MG63 (cell line): Measurements from ENCODE around the gene GPR153. TPM values are rescaled to one million over a fixed set of nuclear protein-coding genes. Genes with fewer than 3 reads are reported as not detected.

Source experiments
- DNase-seq: peaks from one replicate; pipeline ENCODE4 v3.0.0-alpha.2; 2020
- H3K27me3 ChIP-seq: fragments of 250-450 bp; sonication (Bioruptor Pico); 2 replicates; pipeline ENCODE4 v1.5.1; 2020; ENCODE audit warnings: mild to moderate bottlenecking, moderate library complexity
- H3K36me3 ChIP-seq: fragments of 250-450 bp; sonication (Bioruptor Pico); 2 replicates; pipeline ENCODE4 v1.5.1; 2020; ENCODE audit warnings: mild to moderate bottlenecking, moderate library complexity
- H3K4me3 ChIP-seq: fragments of 250-450 bp; sonication (Bioruptor Pico); 2 replicates; pipeline ENCODE4 v1.5.1; 2020; ENCODE audit warnings: mild to moderate bottlenecking, moderate library complexity
- H3K9me3 ChIP-seq: fragments of 250-450 bp; sonication (Bioruptor Pico); 2 replicates; pipeline ENCODE4 v1.5.1; 2020; ENCODE audit warnings: mild to moderate bottlenecking, moderate library complexity
- total RNA-seq: library from RNA; depleted of rRNA; stranded (reverse); fragments of >200 nt; shearing (Covaris generic); gene quantifications from 2 replicates; pipeline ENCODE4 v1.2.3, GENCODE V29; 2014; ENCODE audit warnings: low replicate concordance; rRNA removed

GPR153 gene
- total RNA-seq, 1 experiment from 2014 or later = 6.3 TPM

DNA sequence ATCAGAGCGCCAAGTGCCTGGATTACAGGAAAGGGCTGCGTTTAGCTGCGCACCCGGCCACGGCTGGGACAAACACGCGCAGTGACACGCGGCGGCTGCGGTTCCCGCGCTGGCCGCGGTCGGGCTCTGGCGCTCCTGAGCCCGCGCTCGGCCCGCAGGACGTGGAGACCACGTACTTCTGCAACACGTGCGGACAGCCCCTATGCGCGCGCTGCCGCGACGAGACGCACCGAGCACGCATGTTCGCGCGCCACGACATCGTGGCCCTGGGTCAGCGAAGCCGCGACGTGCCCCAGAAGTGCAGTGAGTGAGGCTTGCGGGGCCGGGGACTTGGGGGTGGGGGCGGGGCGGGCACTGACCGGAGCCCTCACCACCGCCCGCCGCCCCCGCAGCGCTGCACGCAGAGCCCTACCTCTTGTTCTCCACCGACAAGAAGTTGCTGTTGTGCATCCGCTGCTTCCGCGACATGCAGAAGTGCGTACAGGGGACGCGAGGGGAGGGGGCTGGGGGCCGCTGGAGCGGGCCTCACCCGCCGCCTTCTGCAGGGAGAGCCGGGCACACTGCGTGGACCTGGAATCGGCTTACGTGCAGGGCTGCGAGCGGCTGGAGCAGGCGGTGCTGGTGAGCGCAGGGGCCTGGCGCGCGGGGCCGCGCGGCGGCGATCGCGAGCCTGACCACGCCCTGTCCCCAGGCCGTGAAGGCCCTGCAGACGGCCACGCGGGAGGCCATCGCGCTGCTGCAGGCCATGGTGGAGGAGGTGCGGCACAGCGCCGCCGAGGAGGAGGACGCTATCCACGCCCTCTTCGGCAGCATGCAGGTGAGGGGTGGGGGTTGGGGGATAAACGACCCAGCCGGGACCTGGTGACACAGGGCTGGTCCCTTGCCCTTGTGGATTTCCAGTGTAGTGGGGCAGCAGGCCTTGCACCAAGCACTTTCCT is 51.9 kb downstream of the GPR153 start:
- Histone ChIP-seq H3K4me3 (peak overlapping the region; percentile 76), H3K27me3 (no peaks in the 10 kb centered on the region), H3K9me3 (no peaks in the 10 kb centered on the region), H3K36me3 (peaks cover 31% of the 10 kb centered on the region)
- DNase-seq = peak; percentile 80

DNA sequence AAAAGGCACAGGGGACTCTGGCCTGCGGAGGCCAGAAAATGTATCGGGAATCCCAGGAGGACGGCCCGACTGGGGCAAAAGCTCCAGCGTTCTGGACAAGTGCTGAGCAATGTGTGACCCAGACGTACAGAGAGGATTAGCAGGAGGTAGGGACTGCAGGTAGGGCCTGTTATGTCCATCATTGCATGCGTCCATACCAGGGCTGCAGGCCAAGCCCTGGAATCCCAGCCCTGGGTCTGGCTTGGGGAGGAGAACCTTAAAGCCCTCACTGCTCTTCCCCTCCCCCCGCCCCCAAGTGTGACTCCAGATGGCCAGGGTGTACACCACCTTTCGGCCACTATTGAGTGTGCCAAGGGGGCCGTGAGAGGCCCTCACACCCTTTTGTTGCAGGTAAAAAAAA is 53.0 kb downstream of the GPR153 start:
- Histone ChIP-seq H3K36me3 (peaks cover 29% of the 10 kb centered on the region), H3K9me3 (no peaks in the 10 kb centered on the region), H3K4me3 (peak overlapping the region; percentile 76), H3K27me3 (no peaks in the 10 kb centered on the region)
- DNase-seq = no peak

DNA sequence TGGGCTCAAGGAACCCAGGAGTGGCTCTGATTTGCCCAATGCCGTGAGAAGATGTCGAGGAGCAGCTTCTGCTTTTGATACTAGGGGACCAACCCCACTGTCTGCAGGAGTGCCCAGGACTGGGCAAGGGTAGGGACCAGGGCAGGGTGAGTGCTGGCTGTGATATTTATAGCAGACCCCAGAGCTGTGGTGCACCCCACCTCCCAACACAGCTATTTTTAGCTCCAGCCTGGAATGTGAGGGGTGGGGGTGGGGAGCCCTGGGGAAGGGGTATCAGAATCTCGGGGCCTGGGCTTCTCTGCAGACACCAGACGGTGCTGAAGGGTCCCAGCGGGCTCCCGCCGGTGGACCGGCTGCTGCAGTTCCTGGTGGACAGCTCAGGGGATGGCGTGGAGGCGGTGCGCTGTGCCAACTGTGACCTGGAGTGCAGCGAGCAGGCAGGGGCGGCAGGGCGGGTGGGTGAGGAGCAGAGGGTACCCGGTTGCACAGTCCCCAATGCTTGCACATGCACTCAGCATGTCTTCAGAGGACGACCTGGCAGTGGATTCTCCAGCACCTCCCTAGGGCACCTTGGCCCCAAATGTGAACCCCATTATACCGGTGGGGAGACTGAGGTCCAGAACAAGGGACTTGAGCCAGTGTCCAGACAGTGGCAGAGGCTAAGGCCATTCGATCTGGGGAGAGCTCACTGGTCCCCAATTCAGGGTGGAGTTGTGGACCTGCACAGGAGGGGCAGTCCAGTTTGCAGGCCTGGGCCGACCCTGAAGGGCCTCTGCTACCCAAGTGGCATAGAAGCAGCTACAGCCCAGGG is 53.6 kb downstream of the GPR153 start:
- Histone ChIP-seq H3K4me3 (no peak overlapping the region), H3K9me3 (no peaks in the 10 kb centered on the region), H3K27me3 (no peaks in the 10 kb centered on the region), H3K36me3 (peaks cover 25% of the 10 kb centered on the region)
- DNase-seq = no peak

DNA sequence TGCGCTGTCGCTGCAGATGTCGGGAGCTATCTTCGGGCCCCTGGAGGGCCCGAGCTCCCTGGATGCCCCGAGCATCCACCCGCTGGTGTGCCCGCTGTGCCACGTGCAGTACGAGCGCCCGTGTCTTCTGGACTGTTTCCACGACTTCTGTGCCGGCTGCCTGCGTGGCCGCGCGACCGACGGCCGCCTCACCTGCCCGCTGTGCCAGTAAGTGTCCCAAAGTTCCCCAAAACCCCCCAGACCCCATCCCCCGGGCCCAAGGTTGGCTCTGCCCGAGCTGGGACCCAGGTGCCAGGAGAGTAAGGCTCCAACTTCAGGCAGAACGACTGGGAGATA is 54.4 kb downstream of the GPR153 start:
- H3K4me3 ChIP-seq = no peak overlapping the region
- no peaks in the 10 kb centered on the region for H3K27me3 ChIP-seq
- DNase-seq = no peak
- H3K9me3 ChIP-seq = no peaks in the 10 kb centered on the region
- H3K36me3 ChIP-seq = peaks cover 19% of the 10 kb centered on the region

DNA sequence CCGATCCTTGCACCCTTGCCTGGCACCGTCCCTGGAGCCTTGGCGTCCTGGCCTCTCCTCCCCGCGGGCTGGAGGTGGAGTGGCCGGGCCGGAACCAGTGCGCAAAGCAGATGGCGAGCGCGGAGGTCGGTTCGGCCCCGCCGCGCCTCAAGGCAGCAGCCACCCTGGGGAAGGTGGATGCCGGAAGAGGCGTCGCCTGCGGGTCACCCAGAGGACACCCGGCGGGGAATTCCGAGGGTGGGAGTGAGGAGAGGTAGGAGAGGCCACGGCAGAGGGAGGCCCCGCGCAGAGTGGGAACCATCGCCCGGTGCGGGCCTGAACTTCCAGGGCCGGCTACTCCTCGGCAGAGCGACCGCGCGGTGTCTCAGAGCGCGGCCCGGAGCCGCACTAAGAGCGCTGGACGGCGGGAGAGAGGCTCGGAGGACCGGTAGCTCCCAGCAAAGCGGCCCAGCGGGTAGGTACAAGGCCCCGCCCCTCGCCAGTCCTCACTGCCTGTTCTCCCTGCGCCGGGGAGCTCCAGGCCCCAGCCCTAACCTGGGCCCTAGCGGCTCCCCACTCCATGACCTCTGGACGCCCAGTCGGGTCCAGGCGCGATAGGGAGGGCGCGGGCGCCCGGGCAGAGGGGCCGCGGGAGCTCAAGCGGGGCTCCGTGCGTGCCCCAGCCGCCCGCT is 54.9 kb downstream of the GPR153 start, which contains the start of gene RNF207:
RNF207 (plus strand) TSS at position 271 of the 671 bp plus-strand sequence. CDS start 417 bp downstream, outside the sequence.
- Histone ChIP-seq H3K36me3 (peaks cover 14% of the 10 kb centered on the region), H3K27me3 (no peaks in the 10 kb centered on the region), H3K4me3 (no peak within 1 kb of the TSS), H3K9me3 (no peaks in the 10 kb centered on the region)
- DNase-seq = no peak

DNA sequence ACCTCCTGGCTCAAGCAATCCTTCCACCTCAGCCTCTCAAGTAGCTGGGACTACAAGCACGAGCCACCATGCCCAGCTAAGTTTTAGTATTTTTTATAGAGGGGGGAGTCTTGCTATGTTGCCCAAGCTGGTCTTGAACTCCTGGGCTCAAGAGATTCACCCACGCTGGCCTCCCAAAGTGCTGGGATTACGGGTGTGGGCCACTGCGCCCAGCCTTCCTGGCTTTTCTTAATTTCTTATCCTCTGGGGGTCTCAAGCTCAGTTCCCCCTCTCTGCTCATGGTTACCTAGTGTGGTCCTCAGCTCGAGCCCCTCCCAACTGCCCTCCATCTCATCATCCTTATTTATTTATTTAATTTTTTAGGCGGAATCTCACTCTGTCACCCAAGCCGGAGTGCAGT is 58.6 kb downstream of the GPR153 start:
- H3K4me3 ChIP-seq = no peak overlapping the region
- peaks cover 27% of the 10 kb centered on the region for H3K36me3 ChIP-seq
- H3K27me3 ChIP-seq = no peaks in the 10 kb centered on the region
- H3K9me3 ChIP-seq = no peaks in the 10 kb centered on the region
- DNase-seq = no peak

DNA sequence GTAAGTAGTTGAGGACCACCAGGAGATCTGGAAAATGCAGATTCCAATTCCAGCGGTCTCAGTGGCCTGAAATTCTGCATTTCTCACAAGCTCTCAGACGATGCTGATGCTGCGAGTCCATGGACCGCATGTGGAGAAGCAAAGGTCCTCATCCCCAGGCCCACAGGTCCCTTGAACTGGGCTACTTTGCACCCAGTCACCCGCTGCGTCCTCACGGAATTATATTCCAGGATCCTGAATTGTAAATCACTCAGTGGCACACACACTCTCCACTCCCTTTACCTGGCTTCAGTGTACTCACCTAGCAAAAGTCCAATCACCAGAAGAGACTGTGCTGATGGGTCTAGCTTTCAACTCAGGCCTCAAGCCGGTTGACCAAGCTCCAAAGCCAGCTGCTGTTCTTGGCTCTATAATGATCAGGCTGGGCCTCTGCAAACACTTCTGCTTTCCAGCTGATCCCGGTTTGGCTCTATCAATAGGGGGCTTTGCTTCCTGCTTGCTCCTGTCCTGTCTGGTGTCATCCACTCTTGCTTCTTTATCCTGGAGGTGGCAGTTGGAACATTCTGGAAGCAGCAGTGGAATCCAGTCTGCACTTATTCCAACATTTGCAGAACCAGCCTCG is 60.6 kb downstream of the GPR153 start:
- no peaks in the 10 kb centered on the region for H3K9me3 ChIP-seq
- no peak for DNase-seq
- peak overlapping the region; percentile 97 for H3K4me3 ChIP-seq
- peaks cover 47% of the 10 kb centered on the region for H3K36me3 ChIP-seq
- no peaks in the 10 kb centered on the region for H3K27me3 ChIP-seq

DNA sequence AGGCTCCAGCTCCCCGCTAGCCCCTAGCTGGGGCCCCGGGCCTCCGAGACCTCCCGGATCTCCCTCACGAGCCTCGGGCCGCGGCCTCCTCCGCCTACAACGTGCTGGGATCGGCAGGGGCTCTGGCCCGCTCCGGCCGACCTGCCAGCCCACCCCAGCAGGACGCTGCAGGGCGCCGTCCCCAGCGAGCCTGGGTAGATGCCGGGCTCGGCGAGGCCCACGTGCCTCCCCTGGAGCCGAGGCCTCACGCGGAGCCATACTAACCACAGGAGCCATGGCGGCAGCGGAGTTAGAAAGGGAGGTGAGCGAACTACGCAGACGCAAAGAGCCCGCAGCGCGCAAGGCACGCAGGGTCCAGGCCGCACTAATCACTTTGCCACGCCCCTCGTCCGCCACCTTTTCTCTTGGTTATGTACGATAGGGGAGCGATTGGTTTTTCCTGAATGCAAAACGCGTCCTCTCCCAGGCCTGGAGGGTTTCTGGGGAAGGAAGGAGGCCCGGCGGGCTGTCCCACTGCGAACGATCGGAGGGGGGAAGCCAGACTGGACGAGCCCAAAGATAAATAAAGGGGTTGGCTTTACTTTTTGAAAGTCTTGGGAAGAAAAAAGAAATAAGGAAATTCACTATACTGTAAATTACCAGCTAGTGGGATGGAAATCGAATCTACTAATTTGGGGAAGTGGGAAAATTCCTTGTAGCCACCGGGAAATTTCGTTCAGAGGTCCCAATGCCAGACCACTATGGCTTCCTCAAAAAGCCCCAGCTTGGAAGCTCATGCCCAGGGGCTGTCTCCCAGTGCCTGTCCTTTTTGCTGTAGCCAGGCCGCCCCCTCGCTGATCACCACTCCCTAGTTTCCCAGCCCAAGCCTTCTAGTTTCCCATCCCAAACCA is 61.4 kb downstream of the GPR153 start, which contains the start of gene RPL22:
RPL22 (minus strand) TSS at position 298 of the 890 bp plus-strand sequence; CDS start at position 276, 22 bp downstream.
- Histone ChIP-seq H3K9me3 (no peaks in the 10 kb centered on the region), H3K36me3 (peaks cover 50% of the 10 kb centered on the region)
- peak; percentile 98 for DNase-seq

DNA sequence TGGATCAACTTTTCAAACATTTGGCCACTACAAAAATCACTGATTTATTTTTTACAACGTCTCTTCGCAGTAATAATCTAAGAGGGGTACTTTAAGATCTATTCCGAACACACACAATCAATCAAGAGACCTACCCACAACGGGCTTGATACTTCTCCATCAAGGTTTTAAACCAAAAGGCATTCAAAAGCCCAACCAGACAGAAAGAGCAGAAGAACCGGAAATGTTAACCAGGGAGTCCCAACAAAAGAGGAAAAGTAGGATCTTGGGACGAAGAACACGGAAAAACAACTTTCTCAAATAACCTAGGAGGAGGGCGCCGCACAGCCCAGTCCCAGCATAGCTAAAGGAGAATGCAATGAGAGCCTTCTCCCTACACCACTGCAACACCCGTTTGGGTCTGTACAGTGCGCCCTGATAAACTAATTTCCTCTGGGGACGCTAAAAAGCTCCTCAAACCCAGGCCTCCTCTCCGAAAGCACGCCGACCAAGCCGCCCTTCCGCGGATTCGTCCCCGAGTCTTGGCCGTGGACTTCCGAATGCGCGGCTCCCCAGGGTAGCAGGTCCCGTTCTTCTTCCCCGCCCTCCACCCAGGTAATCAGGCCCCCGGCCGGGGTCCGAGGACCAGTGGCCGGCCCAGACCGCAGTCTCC is 62.1 kb downstream of the GPR153 start:
- no peak for DNase-seq

More for the DNA sequence above, 61.4 kb downstream of the GPR153 start, which contains the start of gene RPL22:
- Histone ChIP-seq H3K27me3 (no peaks in the 10 kb centered on the region), H3K4me3 (peak within 1 kb of the TSS; percentile 97)

DNA sequence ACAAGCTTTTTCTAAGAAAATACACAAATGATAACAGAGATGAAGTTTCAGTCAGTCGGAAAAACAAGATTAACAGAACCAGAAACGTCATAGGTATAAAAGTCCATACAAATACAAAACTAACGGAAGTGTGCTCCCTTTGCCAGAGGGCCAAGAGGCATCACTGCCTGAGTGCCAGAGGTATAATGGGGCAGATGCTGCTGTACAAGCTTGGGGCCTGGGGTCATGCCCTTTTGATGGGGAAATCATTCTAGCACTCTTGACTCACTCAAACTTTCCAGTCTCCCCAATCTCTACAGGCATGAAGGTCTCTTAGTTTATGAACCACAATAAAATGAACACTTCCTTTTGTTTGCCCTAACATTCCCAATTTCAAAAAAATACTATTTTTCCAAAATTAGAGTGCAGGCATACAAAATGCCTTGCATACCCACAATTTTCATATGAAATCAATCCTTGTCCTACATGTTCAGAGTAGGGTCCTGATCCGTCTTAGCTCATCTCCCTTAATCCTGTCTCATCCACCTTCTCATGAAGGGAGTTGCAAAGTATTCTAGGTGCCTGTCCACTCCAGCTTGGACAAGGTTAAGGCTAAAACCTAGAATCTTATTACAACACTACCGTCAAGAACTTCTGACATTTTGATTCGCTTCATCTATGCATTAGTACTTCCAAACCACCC is 63.0 kb downstream of the GPR153 start:
- Histone ChIP-seq H3K4me3 (peak overlapping the region; percentile 97), H3K36me3 (peaks cover 64% of the 10 kb centered on the region), H3K9me3 (no peaks in the 10 kb centered on the region), H3K27me3 (no peaks in the 10 kb centered on the region)
- no peak for DNase-seq

More for the DNA sequence above, 62.1 kb downstream of the GPR153 start:
- no peaks in the 10 kb centered on the region for H3K9me3 ChIP-seq
- no peaks in the 10 kb centered on the region for H3K27me3 ChIP-seq
- peak overlapping the region; percentile 97 for H3K4me3 ChIP-seq
- peaks cover 58% of the 10 kb centered on the region for H3K36me3 ChIP-seq

Other genes starting within 250 kb of the GPR153 start
- gene KCNAB2, start 215.2 kb downstream of the GPR153 start, total RNA-seq = 0.47 and 6.2 TPM in 2 replicates
- 0.07 and 0.23 TPM in 2 replicates for gene CHD5, start 80.8 kb downstream of the GPR153 start, total RNA-seq
- 168 and 264 TPM in 2 replicates for gene RPL22, start 61.5 kb downstream of the GPR153 start, total RNA-seq
- gene RNF207, start 55.0 kb downstream of the GPR153 start, total RNA-seq = 7.8 and 7.9 TPM in 2 replicates
- gene ICMT, start 25.1 kb downstream of the GPR153 start, total RNA-seq = 83.9 and 87.1 TPM in 2 replicates
- not detected in 2 replicates for gene HES3, start 16.9 kb downstream of the GPR153 start, total RNA-seq
- 80.9 and 91.4 TPM in 2 replicates for gene ACOT7, start 132.7 kb upstream of the GPR153 start, total RNA-seq
- gene HES2, start 158.8 kb upstream of the GPR153 start, total RNA-seq = 0.59 TPM in 1 of 2 replicates, not detected in the other
- not detected in 2 replicates for gene ESPN, start 163.7 kb upstream of the GPR153 start, total RNA-seq
- 0.63 TPM in 1 of 2 replicates, not detected in the other for gene TNFRSF25, start 205.1 kb upstream of the GPR153 start, total RNA-seq
- 0.02 and 1.2 TPM in 2 replicates for gene PLEKHG5, start 230.6 kb upstream of the GPR153 start, total RNA-seq